GM19467 (cell line): ENCODE results near the gene PLEKHG3.

Experiments
- ATAC-seq: cut with Tn5 transposase; IDR thresholded peaks from one replicate; pipeline ENCODE4 v1.9.1; 2021; ENCODE audit warnings: mild to moderate bottlenecking, moderate library complexity; ENCODE audit not compliant: unreplicated experiment

The PLEKHG3 gene

DNA sequence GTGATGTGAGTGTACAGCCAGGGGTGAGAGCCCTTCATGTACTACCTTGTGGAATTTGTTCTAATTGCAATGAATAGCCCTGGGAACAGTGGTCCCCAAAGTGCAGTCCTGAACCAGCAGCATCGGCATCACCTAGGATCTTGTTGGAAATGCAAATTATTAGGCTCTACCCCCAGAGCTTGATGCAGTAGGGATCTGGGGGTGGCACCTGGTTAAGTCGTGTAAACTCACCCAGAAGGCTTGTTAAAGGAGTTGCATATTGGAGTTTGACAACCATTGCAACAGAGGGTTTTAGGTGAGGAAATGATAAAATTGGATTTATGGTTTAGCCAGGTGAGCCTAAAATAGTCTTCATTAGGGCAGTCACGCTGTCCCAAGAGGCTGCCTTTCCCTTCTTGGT is 73.2 kb downstream of the PLEKHG3 start:
- no peak for ATAC-seq

DNA sequence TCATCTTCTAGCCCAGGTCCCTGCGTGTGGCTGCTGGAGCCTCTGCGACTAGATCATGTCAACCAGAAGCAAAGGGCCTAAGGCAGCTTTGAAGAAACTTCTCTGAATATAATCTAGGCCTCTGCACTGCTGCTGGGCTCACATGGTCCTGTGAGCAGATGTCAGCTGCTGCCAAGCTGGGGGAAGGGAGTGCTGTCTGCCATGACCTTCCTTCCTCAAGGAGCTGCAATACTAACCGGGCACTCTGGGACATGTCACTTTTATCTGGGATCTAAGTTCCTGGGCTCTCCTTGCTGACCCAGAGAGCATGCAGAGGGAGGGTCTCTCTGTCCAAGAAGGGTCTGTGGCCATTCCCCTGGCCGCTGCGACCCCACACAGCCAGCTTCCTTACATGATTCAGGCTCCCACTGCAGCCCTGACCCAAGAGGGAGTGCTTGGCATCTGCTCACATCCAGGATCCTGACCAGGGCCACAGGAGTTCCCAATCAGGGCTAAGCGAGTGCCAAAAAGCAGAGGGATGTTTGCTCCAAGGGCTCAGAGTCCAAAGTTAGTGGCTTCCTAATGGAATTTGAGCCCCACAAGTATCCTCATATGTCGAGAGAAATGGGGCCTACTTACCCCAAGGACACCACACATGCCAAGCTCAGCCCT is 74.0 kb downstream of the PLEKHG3 start:
- no peak for ATAC-seq

DNA sequence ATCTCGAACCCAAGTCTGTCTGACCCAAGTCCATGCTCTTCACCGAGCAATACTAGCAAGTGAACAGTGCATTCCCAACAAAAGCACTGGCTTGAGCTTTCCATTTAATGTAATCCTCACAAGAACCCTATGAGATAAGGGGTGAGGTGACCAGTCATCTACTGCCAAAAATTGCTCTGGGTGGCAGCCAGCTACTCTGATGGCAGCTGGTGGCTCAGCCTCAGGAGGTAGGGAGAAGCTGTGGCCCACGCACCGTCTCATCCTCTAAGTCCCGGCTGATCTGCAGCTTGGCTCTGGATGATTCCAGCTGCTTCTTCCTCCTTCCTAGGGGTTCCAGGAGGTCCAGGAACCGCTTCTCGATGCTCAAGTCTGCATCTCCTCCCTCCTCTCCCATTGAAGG is 75.2 kb downstream of the PLEKHG3 start:
- ATAC-seq: no peak

DNA sequence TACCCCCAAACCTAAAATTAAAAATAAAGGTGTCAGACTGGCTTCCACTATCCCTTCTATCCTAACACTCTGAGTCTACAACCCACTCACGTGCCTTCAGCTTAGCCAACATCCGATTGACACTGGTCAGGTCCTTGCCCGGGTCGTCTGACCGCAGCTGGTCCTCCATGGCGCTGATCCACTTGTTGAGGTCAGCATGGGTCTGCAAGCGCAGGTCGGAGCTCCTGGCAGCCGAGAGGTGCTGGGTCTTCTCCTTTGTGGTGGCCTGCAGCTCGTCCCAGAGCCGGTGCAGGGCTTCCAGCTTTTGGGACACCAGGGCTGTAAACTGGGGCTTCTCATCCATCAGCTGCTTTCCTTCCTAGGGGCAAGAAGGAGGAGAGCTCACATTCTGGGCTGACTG is 78.0 kb downstream of the PLEKHG3 start:
- ATAC-seq: no peak

DNA sequence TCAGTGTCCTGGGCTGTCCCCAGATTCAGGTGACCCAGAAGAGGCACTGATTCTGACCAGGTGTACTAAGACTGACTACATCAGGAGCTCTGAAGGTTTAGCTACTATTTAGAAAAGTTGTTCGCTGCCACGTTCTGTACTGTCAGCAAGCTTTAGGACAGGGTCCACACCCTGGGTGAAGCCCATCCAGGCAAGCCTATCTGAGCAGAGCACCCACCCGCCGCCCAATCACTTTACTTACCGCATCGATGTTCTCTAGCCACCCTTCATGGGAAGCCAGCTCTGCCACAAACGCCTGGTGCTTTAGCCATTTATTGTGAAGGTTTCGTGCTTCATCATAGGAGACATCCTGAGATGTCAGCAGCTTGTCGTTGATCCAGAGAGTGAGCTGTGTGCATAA is 79.8 kb downstream of the PLEKHG3 start:
- ATAC-seq: no peak

DNA sequence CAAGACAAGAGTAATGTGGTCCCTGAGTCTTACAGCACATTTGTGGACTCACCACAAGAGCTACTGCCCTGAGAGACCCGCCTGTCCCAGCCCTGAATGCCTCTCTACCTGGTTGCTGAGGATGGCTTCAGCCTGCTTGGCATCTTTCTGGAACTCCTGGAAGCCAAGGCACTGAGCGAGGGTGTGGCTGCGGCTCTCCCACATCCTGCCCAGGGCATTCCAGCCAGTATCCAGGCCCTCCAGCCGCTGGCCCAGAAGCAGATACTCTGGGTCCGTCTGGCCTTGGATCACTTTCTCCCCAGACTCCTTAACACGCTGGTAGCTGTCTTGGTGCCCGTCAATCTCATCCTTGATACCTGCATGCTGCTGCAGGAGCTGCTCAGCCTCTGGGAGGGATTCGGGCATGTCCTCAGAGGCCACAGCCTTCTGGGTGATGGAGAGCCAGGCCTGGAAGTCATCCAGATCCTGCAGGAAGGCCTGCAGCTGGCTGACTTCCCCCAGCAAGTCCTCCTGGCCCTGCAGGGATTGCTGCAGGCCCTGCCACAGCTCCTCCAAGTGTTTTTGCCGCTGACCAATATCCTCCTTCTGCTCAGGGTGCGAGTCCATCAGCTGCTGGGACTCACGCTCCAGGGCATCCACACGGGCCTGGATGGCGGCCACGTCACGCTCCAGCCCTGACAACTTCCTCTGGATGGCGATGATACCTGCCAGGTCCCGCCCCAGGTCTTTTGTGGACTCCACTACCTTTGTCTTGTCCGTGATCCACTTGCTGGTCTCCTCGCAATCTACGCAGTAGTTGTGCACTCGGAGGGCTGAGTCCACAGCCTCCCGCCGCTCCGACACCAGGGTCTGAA is 82.3 kb downstream of the PLEKHG3 start:
- no peak for ATAC-seq

DNA sequence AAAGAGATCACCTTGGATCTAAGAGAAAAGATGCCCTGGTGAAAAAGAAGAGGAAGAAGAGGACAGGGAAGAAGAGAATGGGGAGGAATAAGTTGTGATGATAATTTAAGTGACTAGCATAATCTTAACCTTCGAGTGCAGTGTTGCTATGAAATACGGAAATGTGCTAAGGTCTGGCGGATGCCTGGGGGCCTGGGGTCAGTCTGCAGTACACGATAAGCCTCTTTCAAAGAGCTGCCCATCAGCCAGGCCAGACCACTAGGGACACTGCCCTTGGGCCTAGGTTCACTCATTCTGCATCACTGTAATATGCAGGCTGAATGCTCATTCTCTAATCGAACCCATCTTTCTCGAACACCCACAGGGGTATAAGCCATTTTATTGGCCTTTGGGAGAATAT is 83.4 kb downstream of the PLEKHG3 start:
- no peak for ATAC-seq

DNA sequence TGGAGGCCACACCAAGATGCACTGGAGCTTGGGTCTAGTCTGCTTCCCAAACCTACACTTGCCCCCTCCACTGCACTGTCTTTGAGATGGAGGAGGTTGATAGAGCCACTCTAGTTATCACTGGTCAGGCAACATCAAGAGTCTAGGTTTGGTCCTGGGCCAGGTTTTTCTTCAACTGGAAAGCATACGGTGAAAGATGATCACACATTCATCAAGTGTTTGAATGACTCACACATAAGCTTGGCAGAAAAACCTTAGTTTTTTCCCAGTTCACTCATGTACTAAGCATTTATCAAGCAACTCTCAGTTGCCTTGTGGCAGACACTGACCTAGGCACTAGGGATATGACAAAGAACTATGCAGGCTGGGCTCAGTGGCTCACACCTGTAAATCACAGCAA is 84.5 kb downstream of the PLEKHG3 start:
- no peak for ATAC-seq

DNA sequence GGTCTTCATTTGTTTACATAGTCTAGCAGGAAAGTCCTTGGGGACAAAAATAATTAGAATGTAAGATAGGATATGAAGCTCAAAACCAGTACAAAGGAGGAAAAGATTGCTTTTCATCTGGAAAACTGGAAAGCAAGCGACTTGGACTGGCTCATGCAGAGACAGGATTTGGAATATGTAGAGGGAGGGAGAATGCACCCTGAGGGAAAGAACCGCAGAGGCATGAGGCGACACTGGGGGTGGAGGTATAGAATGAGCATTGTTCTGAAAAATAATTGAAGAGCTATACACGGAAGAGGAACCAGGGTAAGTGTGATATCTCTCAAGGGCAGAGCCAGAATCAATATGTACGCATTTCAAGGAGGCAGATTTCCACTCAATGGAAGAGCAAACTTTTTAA is 85.5 kb downstream of the PLEKHG3 start:
- ATAC-seq: no peak

DNA sequence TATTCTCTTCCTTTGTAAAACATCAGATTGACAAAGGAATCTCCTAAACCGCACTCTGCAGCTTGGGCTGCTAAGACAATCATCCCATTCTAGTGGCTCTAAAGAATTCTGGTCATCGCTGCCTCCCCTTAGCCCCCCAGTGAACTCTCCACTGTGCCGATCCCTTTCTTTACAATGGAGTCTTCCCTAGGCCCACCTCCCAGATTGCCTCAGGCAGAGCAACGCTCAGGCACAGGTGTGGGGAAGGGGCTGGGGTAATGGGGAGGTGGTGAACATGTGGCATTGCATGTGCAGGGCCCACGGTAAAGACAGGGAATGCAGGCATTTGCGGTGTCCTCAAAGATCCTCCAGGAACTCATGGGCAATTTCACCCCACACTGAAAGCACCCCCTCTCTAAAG is 86.3 kb downstream of the PLEKHG3 start:
- ATAC-seq: no peak

DNA sequence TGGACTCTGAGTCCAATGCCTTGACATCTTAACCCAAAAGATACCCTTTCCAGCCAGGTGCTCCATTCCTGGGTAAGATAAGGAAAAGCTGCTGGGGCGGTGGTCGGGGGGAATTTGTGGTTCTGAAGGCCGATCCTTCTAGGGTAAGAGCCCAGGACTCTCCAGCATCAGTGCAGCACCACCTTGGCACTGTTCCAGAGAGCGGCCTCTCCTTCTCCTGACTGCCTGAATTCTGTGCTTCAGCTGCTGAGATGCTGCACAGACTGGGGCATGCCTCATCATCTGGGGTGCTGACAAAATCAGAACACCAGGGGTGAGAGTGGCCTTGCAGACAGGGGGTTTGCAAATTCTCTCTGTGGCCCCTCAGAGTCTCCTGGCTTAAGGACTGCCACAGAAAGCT is 88.0 kb downstream of the PLEKHG3 start:
- no peak for ATAC-seq

DNA sequence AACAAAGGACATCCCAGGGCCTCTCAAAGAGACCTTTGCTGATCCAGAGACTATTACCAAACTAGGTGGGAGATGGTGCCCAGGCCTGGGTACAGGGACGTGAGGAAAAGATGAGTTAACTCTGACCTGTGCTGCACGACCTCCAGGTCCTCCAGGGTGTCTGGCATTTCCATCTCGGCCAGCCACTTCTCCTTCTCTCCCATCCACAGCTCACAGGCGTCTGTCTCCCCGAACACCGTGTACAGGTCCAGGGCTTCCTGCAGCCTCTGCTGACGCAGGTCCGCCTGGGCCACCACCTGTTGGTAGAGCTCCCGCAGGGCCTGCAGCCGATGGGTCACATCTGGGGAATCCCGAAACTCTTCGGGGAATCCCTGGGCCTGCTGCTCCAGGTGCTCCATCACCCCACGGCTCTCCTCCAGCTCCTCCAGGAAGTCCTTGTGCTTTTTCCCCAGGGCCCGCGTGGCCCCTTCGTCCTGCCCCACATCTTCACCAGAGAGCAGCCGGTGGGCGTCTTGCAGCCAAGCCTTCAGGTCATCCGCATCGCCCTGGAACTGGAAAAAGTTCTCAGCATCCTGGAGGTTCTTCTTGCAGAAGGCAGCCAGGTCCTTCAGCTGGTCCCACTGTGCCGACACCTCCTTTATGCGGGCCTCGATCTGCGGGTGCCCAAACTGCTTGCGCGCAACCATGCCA is 88.8 kb downstream of the PLEKHG3 start:
- ATAC-seq: no peak

DNA sequence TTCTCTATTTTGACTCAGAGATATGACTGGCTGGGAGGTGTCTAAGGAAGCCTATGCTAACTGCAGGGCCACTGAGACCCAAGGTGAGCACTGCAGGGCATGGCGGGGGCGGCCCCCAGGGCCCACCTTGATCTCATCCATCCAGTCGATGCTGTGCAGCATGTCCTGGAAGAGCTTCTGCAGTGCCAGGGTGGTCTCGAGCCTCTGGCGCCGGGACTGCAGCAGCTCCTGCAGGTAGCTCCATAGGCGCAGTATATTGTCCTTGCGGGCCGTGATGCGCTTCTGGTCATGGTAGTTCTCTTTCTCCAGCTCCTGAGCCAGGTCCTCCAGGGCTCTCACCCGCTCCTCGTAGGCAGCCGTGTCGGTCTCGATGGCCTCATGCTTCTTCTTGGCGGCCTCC is 91.0 kb downstream of the PLEKHG3 start:
- no peak for ATAC-seq

DNA sequence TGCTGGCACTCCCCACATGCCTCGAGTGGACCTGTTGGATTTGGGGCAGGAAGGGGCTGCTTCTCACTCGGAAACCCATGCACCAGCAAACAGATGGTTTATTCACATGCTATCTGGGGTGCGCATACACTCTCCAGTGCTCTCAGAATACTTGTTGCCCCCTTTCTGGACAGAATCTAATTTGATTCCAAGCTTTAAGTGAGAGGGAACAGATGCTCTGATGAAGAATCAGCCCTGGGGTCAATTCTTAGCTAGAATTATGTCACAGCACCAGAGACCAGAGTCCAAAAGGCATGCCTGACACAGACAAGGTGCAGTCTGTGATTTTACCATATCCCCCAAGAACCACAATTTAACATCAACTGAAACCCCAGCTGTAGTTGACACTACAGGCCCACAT is 91.7 kb downstream of the PLEKHG3 start:
- no peak for ATAC-seq

DNA sequence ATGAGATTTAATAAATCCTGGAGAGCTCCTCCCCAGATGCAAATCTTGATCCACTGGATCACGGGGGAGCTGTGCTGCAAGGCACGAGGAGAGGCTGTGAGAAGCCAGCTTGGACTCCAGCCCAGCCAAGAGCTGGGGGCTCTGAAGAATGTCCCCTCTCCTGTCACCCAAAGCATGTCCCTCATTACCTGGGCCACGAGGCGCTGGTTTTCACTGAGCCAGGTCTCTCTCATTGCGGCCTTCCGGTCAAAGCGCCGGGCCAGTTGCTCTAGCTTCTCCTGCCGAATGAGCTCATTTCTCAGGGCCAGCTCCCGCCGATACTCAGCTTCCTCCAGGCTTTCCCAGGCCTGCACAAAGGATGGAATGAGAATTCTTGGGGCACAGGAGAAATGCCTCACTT is 92.1 kb downstream of the PLEKHG3 start:
- ATAC-seq: no peak

DNA sequence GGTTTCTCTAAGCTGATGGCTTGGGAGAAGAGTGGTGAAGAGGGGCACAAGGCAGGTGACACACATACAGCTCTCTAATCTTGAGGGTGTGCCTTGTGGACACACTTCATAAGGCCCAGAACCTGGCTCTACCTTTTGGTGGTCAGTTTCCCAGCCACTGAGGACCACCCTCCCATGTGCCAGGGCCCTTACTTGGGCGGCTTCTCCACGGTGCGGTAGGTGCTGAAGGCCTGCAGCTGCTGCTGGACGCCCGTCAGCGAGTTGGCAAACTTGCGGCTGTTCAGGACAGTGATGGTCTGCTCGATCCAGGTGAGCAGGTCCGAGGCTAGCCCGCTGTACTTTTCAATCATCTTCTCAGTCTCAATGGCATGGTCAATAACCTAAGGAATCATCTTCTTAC is 95.3 kb downstream of the PLEKHG3 start:
- no peak for ATAC-seq
